Naive thymus-derived CD4-positive, alpha-beta T cell (primary cell): ENCODE measurements around the gene SLIT1. TPM values are rescaled to one million over a fixed set of nuclear protein-coding genes. Genes with fewer than 3 reads are reported as not detected.

Source experiments
- ATAC-seq: fragments of 150-1000 bp; cut with Tn5 transposase; 2 replicates; pipeline ENCODE4 v1.10.0; 2021; ENCODE audit warnings: mild to moderate bottlenecking, moderate library complexity
- CTCF ChIA-PET: fragments of 350-600 bp; sonication (Branson Sonifier 250); formaldehyde crosslinking; loops from one replicate; lab custom pipeline; 2021; ENCODE audit warnings: antibody characterized with exemption; lab: Charles Lee
- POLR2A ChIA-PET: fragments of 350-600 bp; sonication (Branson Sonifier 250); formaldehyde crosslinking; loops from one replicate; lab custom pipeline; 2021; ENCODE audit warnings: antibody characterized with exemption, inconsistent platforms; lab: Charles Lee
- DNase-seq, 9 donors: peaks; one replicate each; pipeline versions ENCODE4 v3.0.0 to v3.0.0-alpha.2; 2020 to 2022; ENCODE audit warnings: mixed read lengths in 1 of 9
- H3K27ac ChIP-seq: one replicate; pipeline ENCODE4 v1.7.0; 2013; ENCODE audit warnings: mild to moderate bottlenecking, low read depth, low read length, moderate library complexity
- H3K27me3 ChIP-seq, 2 donors: one replicate each; pipeline ENCODE4 v1.7.0; 2013; ENCODE audit warnings: low read length in 2 of 2, mild to moderate bottlenecking in 2 of 2, moderate library complexity in 2 of 2; ENCODE audit not compliant: control insufficient read depth in 2 of 2, insufficient read depth in 2 of 2
- H3K36me3 ChIP-seq, 3 experiments: 1 replicate in 2 of 3; 2 replicates in 1 of 3; pipeline ENCODE4 v1.7.0; 2013; ENCODE audit warnings: low read length in 3 of 3, mild to moderate bottlenecking in 3 of 3, moderate library complexity in 1 of 3; ENCODE audit not compliant: insufficient read depth in 3 of 3, control insufficient read depth in 2 of 3
- H3K4me1 ChIP-seq, 2 donors: one replicate each; pipeline ENCODE4 v1.7.0; 2013; ENCODE audit warnings: low read length in 2 of 2, mild to moderate bottlenecking in 2 of 2, moderate library complexity in 1 of 2; ENCODE audit not compliant: control insufficient read depth in 2 of 2, insufficient read depth in 2 of 2
- H3K4me3 ChIP-seq: 2 replicates; pipeline ENCODE4 v1.7.0; 2013; ENCODE audit warnings: mild to moderate bottlenecking, low read length
- H3K9me3 ChIP-seq, 3 experiments: 1 replicate in 2 of 3; 2 replicates in 1 of 3; pipeline ENCODE4 v1.7.0; 2013; ENCODE audit warnings: low read length in 3 of 3; ENCODE audit not compliant: control insufficient read depth in 2 of 3
- H3K27ac Mint-ChIP-seq, 9 donors: one replicate each; pipeline ENCODE4 v1.8.0; 2020 to 2022; ENCODE audit warnings: mixed read lengths in 9 of 9, mild to moderate bottlenecking in 8 of 9, moderate library complexity in 5 of 9, inconsistent platforms in 2 of 9
- H3K27me3 Mint-ChIP-seq, 5 donors: one replicate each; pipeline ENCODE4 v1.8.0; 2021 to 2022; ENCODE audit warnings: mixed read lengths in 5 of 5, mild to moderate bottlenecking in 1 of 5
- H3K36me3 Mint-ChIP-seq, 5 donors: one replicate each; pipeline ENCODE4 v1.8.0; 2020 to 2022; ENCODE audit warnings: mixed read lengths in 5 of 5, mild to moderate bottlenecking in 3 of 5, inconsistent platforms in 1 of 5
- H3K4me1 Mint-ChIP-seq, 7 donors: one replicate each; pipeline ENCODE4 v1.8.0; 2020 to 2022; ENCODE audit warnings: mixed read lengths in 7 of 7, mild to moderate bottlenecking in 3 of 7, inconsistent platforms in 1 of 7
- H3K4me3 Mint-ChIP-seq, 10 donors: one replicate each; pipeline ENCODE4 v1.8.0; 2020 to 2022; ENCODE audit warnings: mild to moderate bottlenecking in 10 of 10, mixed read lengths in 10 of 10, moderate library complexity in 6 of 10, inconsistent platforms in 2 of 10
- H3K9me3 Mint-ChIP-seq, 11 donors: one replicate each; pipeline ENCODE4 v1.8.0; 2020 to 2022; ENCODE audit warnings: mixed read lengths in 11 of 11, mild to moderate bottlenecking in 4 of 11, inconsistent platforms in 1 of 11, moderate library complexity in 1 of 11
- intact Hi-C, 2 donors: fragments of 100-400 bp; cut with micrococcal nuclease; formaldehyde crosslinking; loops; one replicate each; pipeline ENCODE4 v1.15.1; 2023
- polyA plus RNA-seq, 2 donors: library from polyadenylated mRNA; unstranded; fragments of 300-500 nt; fragmentation: Illumina TruSeq; gene quantifications; one replicate each; pipeline ENCODE4 v1.2.3, GENCODE V29; 2021
- total RNA-seq, 6 experiments: library from RNA in 5 of 6; stranded (reverse) in 5 of 6; gene quantifications; 1 replicate in 5 of 6; 2 replicates in 1 of 6; pipeline ENCODE4 v1.2.3 and lab custom pipeline; 2021 to 2026

SLIT1 gene
- total and polyA plus RNA-seq, 7 experiments from 2014 or later, result 0.19 to 0.88 (median 0.44) TPM; not detected in 2

DNA sequence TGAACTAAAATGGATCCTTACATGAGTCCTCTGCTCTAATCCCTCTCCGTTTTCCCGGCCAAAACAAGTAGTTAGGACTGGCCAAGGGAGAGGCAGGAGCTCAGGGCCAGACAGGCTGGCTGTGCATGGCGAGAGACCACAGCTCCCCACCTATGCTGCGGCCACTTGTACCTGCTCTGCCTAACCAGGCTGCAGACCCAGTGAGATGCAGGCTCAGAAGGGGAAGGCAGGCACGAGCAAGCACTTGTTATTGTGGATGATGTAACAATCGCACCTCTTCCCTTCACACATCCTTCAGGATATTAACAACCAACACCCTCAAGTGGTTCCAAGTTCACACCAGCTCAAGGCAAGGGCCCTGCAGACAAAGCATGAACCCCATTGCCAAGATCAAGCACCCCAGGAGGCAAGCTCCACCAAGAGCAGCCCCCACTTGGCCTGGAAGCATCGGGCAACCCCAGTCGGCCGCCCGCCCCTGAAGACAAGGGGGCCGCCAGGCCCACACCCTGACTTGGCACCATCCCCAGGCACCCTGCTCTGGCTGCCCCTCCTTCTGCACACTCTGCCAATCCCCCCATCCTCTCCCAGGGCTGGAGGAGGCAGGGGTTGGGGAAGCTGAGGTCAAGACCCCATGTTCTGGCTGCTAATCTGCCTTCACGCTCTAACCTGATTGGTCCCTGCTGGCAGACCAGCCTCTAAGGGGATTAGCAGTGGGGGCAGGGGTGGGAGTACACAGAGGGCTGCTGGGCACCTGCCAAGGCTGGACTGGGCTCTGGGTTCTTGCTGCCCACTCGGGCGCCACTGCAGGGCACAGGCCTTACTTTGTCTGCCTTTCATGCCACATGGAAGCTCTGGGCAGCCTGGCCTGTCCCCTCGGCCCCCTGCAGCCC lies 111.3 kb downstream of the SLIT1 start:
- Mint-ChIP-seq H3K4me3 (no peak overlapping the region), H3K9me3 (peaks cover 0 to 3% (median 0%) of the 10 kb centered on the region in 11 donors), H3K27me3 (peaks cover 15 to 45% (median 32%) of the 10 kb centered on the region in 5 donors), H3K27ac (no peak overlapping the region), H3K36me3 (no peaks in the 10 kb centered on the region), H3K4me1 (peaks cover 0 to 10% (median under 1%) of the 10 kb centered on the region in 7 donors)
- no peaks in the 10 kb centered on the region for H3K4me1 ChIP-seq
- no peak overlapping the region for H3K27ac ChIP-seq
- ChIA-PET POLR2A (interaction anchor here (0.6 kb wide), 1 partner anchor 138 kb away, joined by 3 read pairs; no protein-coding TSS in a partner anchor), CTCF (interaction anchor here (11.8 kb wide), 1 partner anchor 134 kb away, joined by 159 read pairs; no protein-coding TSS in a partner anchor)
- no peak overlapping the region for H3K4me3 ChIP-seq
- ATAC-seq, result no peak
- DNase-seq, result no peak
- H3K27me3 ChIP-seq, result no peaks in the 10 kb centered on the region
- H3K36me3 ChIP-seq, result no peaks in the 10 kb centered on the region
- H3K9me3 ChIP-seq, result no peaks in the 10 kb centered on the region
- intact Hi-C loops, result no loop called here

DNA sequence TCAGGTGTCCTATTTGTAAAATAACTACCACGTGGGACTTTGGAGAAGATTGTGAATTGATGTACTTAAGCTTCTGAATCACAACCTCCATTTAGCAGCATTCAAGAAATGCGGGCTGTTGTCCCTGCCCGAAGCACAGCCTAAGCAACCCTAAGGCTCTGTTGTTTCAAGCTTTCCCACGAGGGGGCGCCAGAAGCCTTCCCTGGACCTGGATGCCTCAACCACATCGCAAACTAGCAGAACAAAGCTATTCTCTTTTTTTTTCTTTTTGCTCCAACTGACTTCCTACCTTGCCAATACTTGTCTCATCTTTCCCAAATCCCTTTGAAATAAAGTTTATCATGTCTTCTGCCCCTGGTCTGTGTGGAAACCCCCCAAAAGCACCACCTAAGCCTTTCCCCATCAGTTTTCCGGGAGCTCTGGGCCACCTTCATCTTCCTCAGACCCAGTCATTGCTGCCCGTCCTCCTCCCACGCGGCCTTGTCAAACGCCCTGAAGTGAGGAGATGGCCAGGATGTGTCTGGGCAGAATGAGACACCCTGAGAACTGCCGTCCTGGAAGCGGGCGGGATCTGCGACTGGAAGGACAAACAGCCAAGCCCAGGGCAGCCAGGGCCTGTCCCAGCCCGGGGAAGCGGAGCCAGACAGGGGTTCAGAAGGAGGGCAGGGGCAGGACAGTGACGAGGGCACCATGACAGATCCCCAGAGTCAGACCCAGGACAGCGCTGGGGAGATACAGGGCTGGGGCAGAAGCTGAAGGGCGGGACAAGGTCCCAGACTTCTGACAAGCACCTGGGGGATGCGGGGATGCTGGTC lies 112.7 kb downstream of the SLIT1 start:
- ChIA-PET CTCF (interaction anchor here (0.6 to 11.8 kb wide), 13 partner anchors 8 to 501 kb away, joined by 3 to 159 read pairs (median 4); no protein-coding TSS in a partner anchor), POLR2A (no interaction called here)
- Mint-ChIP-seq H3K27me3 (peaks cover 16 to 42% (median 29%) of the 10 kb centered on the region in 5 donors), H3K9me3 (peaks cover 0 to 6% (median 0%) of the 10 kb centered on the region in 11 donors), H3K36me3 (no peaks in the 10 kb centered on the region), H3K27ac (no peak overlapping the region), H3K4me3 (no peak overlapping the region), H3K4me1 (peaks cover 0 to 12% (median 6%) of the 10 kb centered on the region in 7 donors)
- Histone ChIP-seq H3K9me3 (no peaks in the 10 kb centered on the region), H3K27ac (no peak overlapping the region), H3K27me3 (no peaks in the 10 kb centered on the region), H3K4me3 (no peak overlapping the region), H3K4me1 (no peaks in the 10 kb centered on the region), H3K36me3 (no peaks in the 10 kb centered on the region)
- intact Hi-C loops, result loop anchor here (1.0 to 2.0 kb wide), 4 partner anchors 44 to 480 kb away; no protein-coding TSS in a partner anchor
- ATAC-seq, result peak; percentile 69
- peak; percentile 49 to 81 (median 69) for DNase-seq

DNA sequence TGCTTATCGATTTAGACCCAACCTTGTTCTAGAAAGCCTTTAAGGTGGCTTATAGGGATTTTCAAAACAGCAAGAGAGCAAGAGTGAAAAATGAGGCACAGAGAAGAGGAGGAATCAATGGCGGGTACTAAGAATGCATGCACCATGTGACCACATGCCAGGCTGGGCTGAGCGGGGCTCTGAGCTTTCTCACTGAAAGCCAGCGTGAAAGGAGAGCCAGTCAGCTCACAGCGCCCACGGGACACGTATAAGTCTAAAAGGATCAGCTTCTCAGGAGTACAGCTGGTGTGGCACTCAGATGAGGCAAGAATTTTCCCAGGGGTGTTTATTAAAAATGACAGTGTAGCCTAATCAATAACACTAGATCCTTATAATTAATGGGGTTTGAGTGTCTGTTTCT lies 114.3 kb downstream of the SLIT1 start:
- H3K36me3 ChIP-seq, result no peaks in the 10 kb centered on the region
- no peaks in the 10 kb centered on the region for H3K9me3 ChIP-seq
- ChIA-PET CTCF (interaction anchor here (1.9 to 11.8 kb wide), 3 partner anchors 10 to 137 kb away, joined by 9 to 159 read pairs (median 12); no protein-coding TSS in a partner anchor), POLR2A (no interaction called here)
- Mint-ChIP-seq H3K36me3 (no peaks in the 10 kb centered on the region), H3K27me3 (peaks cover 13 to 40% (median 29%) of the 10 kb centered on the region in 5 donors), H3K4me3 (no peak overlapping the region), H3K9me3 (peaks cover 0 to 6% (median 0%) of the 10 kb centered on the region in 11 donors), H3K4me1 (peaks cover 0 to 12% (median 6%) of the 10 kb centered on the region in 7 donors), H3K27ac (peak overlapping the region in 1 of 9 donors; percentile 15)
- ATAC-seq, result no peak
- DNase-seq, result no peak
- intact Hi-C loops, result no loop called here
- no peak overlapping the region for H3K27ac ChIP-seq
- H3K4me3 ChIP-seq, result no peak overlapping the region
- H3K27me3 ChIP-seq, result no peaks in the 10 kb centered on the region
- no peaks in the 10 kb centered on the region for H3K4me1 ChIP-seq

DNA sequence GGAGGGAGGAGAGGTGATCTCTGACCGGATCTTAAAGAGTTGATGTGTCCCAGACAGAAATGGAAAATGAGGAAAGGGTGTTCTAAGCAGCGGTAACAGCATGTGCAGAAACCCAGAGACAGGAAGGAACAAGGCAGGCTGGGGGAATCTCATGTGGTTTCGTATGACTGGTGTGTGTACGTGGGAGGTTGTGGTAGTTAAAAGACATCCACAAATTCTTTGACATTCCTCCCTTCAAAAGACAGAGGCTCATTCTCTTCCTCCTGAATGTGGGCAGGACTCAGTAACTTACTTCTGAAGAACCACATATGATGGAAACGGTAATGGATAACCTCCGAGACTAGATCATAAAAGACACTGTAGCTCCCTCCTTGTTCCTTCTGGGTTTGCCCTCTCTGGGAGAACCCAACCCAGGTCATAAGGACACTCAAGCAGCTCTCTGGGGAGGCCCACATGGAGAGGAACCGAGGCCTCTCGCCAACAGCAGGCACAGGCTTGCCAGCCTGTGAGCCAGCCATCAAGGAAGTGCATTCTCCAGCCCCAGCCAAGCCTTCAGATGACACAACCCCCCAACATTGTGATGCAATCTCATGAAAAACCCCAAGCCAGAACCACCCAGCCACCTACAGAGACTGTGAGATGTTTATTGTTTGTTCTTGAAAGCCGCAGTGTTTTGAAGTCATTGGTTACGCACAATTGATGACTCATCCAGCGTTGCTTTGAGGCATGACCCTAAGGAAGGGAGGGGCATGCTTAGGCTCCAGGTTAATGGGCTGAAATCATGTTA lies 116.0 kb downstream of the SLIT1 start:
- H3K4me1 ChIP-seq, result no peaks in the 10 kb centered on the region
- Mint-ChIP-seq H3K9me3 (peaks cover 0 to 6% (median 0%) of the 10 kb centered on the region in 11 donors), H3K36me3 (no peaks in the 10 kb centered on the region), H3K27me3 (peaks cover 13 to 40% (median 29%) of the 10 kb centered on the region in 5 donors), H3K4me3 (no peak overlapping the region), H3K27ac (no peak overlapping the region), H3K4me1 (peaks cover 0 to 12% (median 6%) of the 10 kb centered on the region in 7 donors)
- no peak overlapping the region for H3K4me3 ChIP-seq
- H3K9me3 ChIP-seq, result no peaks in the 10 kb centered on the region
- no peaks in the 10 kb centered on the region for H3K27me3 ChIP-seq
- H3K27ac ChIP-seq, result no peak overlapping the region
- no peak for DNase-seq
- intact Hi-C loops, result no loop called here
- CTCF ChIA-PET, result interaction anchor here (11.8 kb wide), 1 partner anchor 138 kb away, joined by 159 read pairs; no protein-coding TSS in a partner anchor
- H3K36me3 ChIP-seq, result no peaks in the 10 kb centered on the region
- POLR2A ChIA-PET, result no interaction called here
- peak; percentile 42 for ATAC-seq

DNA sequence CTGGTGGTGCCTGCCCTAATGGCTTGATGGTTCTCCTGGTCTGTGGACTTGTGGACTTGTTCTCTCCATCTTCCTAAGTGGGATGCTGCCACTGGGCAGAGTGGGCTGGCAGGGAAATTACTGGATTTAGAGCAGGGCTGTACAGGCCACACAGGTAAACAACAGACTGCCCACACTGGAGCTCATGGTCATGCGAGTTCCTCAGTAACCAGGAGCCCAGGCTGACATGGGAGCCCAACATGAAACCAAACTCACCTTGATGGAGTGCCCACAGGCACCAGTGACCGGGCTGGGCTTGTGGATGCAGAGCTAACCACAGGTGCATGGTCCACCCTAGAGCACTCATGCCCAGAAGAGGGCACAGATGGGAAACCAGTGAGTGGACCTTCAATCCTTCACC lies 116.7 kb downstream of the SLIT1 start:
- Histone ChIP-seq H3K4me3 (no peak overlapping the region), H3K9me3 (no peaks in the 10 kb centered on the region), H3K27ac (no peak overlapping the region), H3K36me3 (no peaks in the 10 kb centered on the region), H3K4me1 (no peaks in the 10 kb centered on the region), H3K27me3 (no peaks in the 10 kb centered on the region)
- ChIA-PET POLR2A (no interaction called here), CTCF (interaction anchor here (11.8 kb wide), 1 partner anchor 139 kb away, joined by 159 read pairs; no protein-coding TSS in a partner anchor)
- ATAC-seq (no peak), DNase-seq (no peak)
- Mint-ChIP-seq H3K9me3 (peaks cover 0 to 6% (median 0%) of the 10 kb centered on the region in 11 donors), H3K4me3 (no peak overlapping the region), H3K27ac (no peak overlapping the region), H3K27me3 (peaks cover 13 to 37% (median 27%) of the 10 kb centered on the region in 5 donors), H3K4me1 (peaks cover 0 to 12% (median 6%) of the 10 kb centered on the region in 7 donors), H3K36me3 (no peaks in the 10 kb centered on the region)
- intact Hi-C loops, result no loop called here
